A549 (cell line): Measurements from ENCODE around the gene LYST. TPM values are rescaled to one million over a fixed set of nuclear protein-coding genes. Genes with fewer than 3 reads are reported as not detected.
A peak's percentile ranks its signal among the peaks of the same experiment; 100 is the strongest.

Experiments used
- BHLHE40 ChIP-seq: IDR thresholded peaks from 2 replicates; pipeline ENCODE4 v1.6.1; 2012; ENCODE audit warnings: low read depth, low read length, inconsistent platforms
- CBX8 ChIP-seq: fragments of 200-600 bp; sonication (generic); IDR thresholded peaks from 2 replicates; pipeline ENCODE4 v1.6.1; 2016
- CEBPB ChIP-seq, 2 experiments: fragments of >200 bp in 1 of 2; sonication (Bioruptor Twin) in 1 of 2; formaldehyde crosslinking in 1 of 2; IDR thresholded peaks; 2 replicates each; pipeline ENCODE4 v1.6.1; 2012 to 2016
- CHD2 ChIP-seq: fragments of 150-350 bp; IDR thresholded peaks from 2 replicates; pipeline ENCODE4 v1.6.1; 2014; ENCODE audit warnings: low read length; ENCODE audit not compliant: partially characterized antibody
- CHD4 ChIP-seq: fragments of 200-600 bp; sonication (generic); IDR thresholded peaks from 2 replicates; pipeline ENCODE4 v1.6.1; 2016; ENCODE audit warnings: antibody characterized with exemption, mild to moderate bottlenecking, borderline replicate concordance
- EHF ChIP-seq: fragments of 250-450 bp; sonication (Bioruptor Pico); IDR thresholded peaks from 2 replicates; pipeline ENCODE4 v1.5.0; 2020; ENCODE audit warnings: mild to moderate bottlenecking
- ESRRA ChIP-seq: fragments of 150-350 bp; IDR thresholded peaks from 2 replicates; pipeline ENCODE4 v1.6.1; 2014; ENCODE audit warnings: mild to moderate bottlenecking, low read length, borderline replicate concordance
- FOSB ChIP-seq: fragments of 250-450 bp; sonication (Bioruptor Pico); IDR thresholded peaks from 2 replicates; pipeline ENCODE4 v1.5.0; 2020; ENCODE audit warnings: mild to moderate bottlenecking, moderate library complexity
- FOXS1 ChIP-seq: fragments of 250-450 bp; sonication (Bioruptor Pico); IDR thresholded peaks from 2 replicates; pipeline ENCODE4 v1.5.0; 2020; ENCODE audit warnings: mild to moderate bottlenecking, moderate library complexity
- HDAC2 ChIP-seq: fragments of 200-600 bp; sonication (generic); IDR thresholded peaks from 2 replicates; pipeline ENCODE4 v1.6.1; 2016
- HEYL ChIP-seq: fragments of 250-450 bp; sonication (Bioruptor Pico); IDR thresholded peaks from 2 replicates; pipeline ENCODE4 v1.8.0; 2021; ENCODE audit warnings: mild to moderate bottlenecking, moderate library complexity
- HOXA7 ChIP-seq: fragments of 250-450 bp; sonication (Bioruptor Pico); IDR thresholded peaks from 2 replicates; pipeline ENCODE4 v1.5.0; 2020; ENCODE audit warnings: mild to moderate bottlenecking, moderate library complexity
- HOXB5 ChIP-seq: fragments of 250-450 bp; sonication (Bioruptor Pico); IDR thresholded peaks from 2 replicates; pipeline ENCODE4 v1.5.0; 2020; ENCODE audit warnings: mild to moderate bottlenecking, moderate library complexity
- KDM5A ChIP-seq: fragments of 200-600 bp; sonication (generic); IDR thresholded peaks from 2 replicates; pipeline ENCODE4 v1.6.1; 2016; ENCODE audit warnings: antibody characterized with exemption, mild to moderate bottlenecking
- MAFK ChIP-seq: fragments of 450-650 bp; IDR thresholded peaks from 2 replicates; pipeline ENCODE4 v1.6.1; 2014; ENCODE audit not compliant: partially characterized antibody
- MAZ ChIP-seq: fragments of 150-350 bp; IDR thresholded peaks from 2 replicates; pipeline ENCODE4 v1.6.1; 2014; ENCODE audit warnings: antibody characterized with exemption, low read depth, low read length, borderline replicate concordance
- MYC ChIP-seq: IDR thresholded peaks from 2 replicates; pipeline ENCODE4 v1.6.1; 2012; ENCODE audit warnings: mild to moderate bottlenecking, inconsistent platforms, low read length, improper control_type of control experiment, borderline replicate concordance
- NPAS2 ChIP-seq: fragments of 250-450 bp; sonication (Bioruptor Pico); IDR thresholded peaks from 2 replicates; pipeline ENCODE4 v1.8.0; 2022; ENCODE audit warnings: mild to moderate bottlenecking, moderate library complexity, borderline replicate concordance
- POLR2A ChIP-seq: IDR thresholded peaks from 2 replicates; pipeline ENCODE4 v1.6.1; 2012; ENCODE audit warnings: mild to moderate bottlenecking, low read length
- RAD21 ChIP-seq, 2 experiments: fragments of >200 bp in 1 of 2; sonication (Bioruptor Twin) in 1 of 2; formaldehyde crosslinking in 1 of 2; IDR thresholded peaks in 1 of 2; conservative IDR thresholded peaks in 1 of 2; 2 replicates in 1 of 2; 3 replicates in 1 of 2; pipeline ENCODE4 v1.6.1; 2012 to 2018; ENCODE audit warnings: inconsistent platforms in 1 of 2
- RARB ChIP-seq: fragments of 250-450 bp; sonication (Bioruptor Pico); IDR thresholded peaks from 2 replicates; pipeline ENCODE4 v1.8.0; 2021; ENCODE audit warnings: mild to moderate bottlenecking, moderate library complexity
- RCOR1 ChIP-seq: fragments of 150-350 bp; IDR thresholded peaks from 2 replicates; pipeline ENCODE4 v1.6.1; 2014; ENCODE audit warnings: antibody characterized with exemption, low read length, low read depth
- RFX5 ChIP-seq: fragments of 450-650 bp; IDR thresholded peaks from 2 replicates; pipeline ENCODE4 v1.7.1; 2014; ENCODE audit warnings: antibody characterized with exemption, mild to moderate bottlenecking, moderate library complexity
- RNF2 ChIP-seq: fragments of 200-600 bp; sonication (generic); IDR thresholded peaks from 2 replicates; pipeline ENCODE4 v1.6.1; 2016; ENCODE audit warnings: low read depth, mild to moderate bottlenecking, antibody characterized with exemption, moderate library complexity, borderline replicate concordance
- SMC3 ChIP-seq: fragments of >200 bp; sonication (Bioruptor Twin); formaldehyde crosslinking; IDR thresholded peaks from 3 replicates; pipeline ENCODE4 v1.6.1; 2018; ENCODE audit warnings: inconsistent platforms
- TP53 ChIP-seq: fragments of 250-450 bp; sonication (Bioruptor Pico); IDR thresholded peaks from 2 replicates; pipeline ENCODE4 v1.5.0; 2021; ENCODE audit warnings: mild to moderate bottlenecking, moderate library complexity
- ZFP36 ChIP-seq: fragments of 450-650 bp; IDR thresholded peaks from 2 replicates; pipeline ENCODE4 v1.6.1; 2014; ENCODE audit warnings: borderline replicate concordance; ENCODE audit not compliant: partially characterized antibody
- ZSCAN20 ChIP-seq: fragments of 250-450 bp; sonication (Bioruptor Pico); IDR thresholded peaks from 2 replicates; pipeline ENCODE4 v1.8.0; 2022; ENCODE audit warnings: mild to moderate bottlenecking, moderate library complexity
- polyA plus RNA-seq, 4 experiments: library from polyadenylated mRNA; depleted of rRNA in 3 of 4; stranded (reverse); fragments of >200 nt; fragmentation: RNase III in 1 of 4; extraction: RNeasy Plus Mini Kit Qiagen cat#74134 plus additional on column Dnase treatment in 1 of 4; gene quantifications; 2 replicates in 3 of 4; 3 replicates in 1 of 4; pipeline ENCODE4 v1.2.3, GENCODE V29; 2011 to 2017
- TF ChIP-seq, protein P1 (sequence below): IDR thresholded peaks from 2 replicates; pipeline ENCODE4 v1.6.1; 2012
- TF ChIP-seq, protein P2 (sequence below): IDR thresholded peaks from 2 replicates; pipeline ENCODE4 v1.6.1; 2012
- TF ChIP-seq, protein P3 (sequence below): IDR thresholded peaks from 2 replicates; pipeline ENCODE4 v1.6.1; 2012; ENCODE audit warnings: low read depth, borderline replicate concordance
- TF ChIP-seq, protein P4 (sequence below): fragments of >200 bp; sonication (Bioruptor Twin); formaldehyde crosslinking; IDR thresholded peaks from 2 replicates; pipeline ENCODE4 v1.6.1; 2016
- TF ChIP-seq, protein P5 (sequence below): fragments of 450-650 bp; IDR thresholded peaks from 2 replicates; pipeline ENCODE4 v1.6.1; 2014; ENCODE audit warnings: antibody characterized with exemption
- TF ChIP-seq, protein P6 (sequence below): fragments of 250-450 bp; sonication (Bioruptor Pico); IDR thresholded peaks from 2 replicates; pipeline ENCODE4 v1.5.0; 2021; ENCODE audit warnings: mild to moderate bottlenecking, moderate library complexity, borderline replicate concordance
- TF ChIP-seq, protein P7 (sequence below): fragments of >200 bp; sonication (Bioruptor Twin); formaldehyde crosslinking; IDR thresholded peaks from 3 replicates; pipeline ENCODE4 v1.6.1; 2016
- TF ChIP-seq, protein P8 (sequence below): fragments of >200 bp; sonication (Bioruptor Twin); formaldehyde crosslinking; IDR thresholded peaks from 3 replicates; pipeline ENCODE4 v1.5.1; 2016

Gene LYST
- polyA plus RNA-seq, 2 of the 4 experiments (the other 2 are of a cell fraction), result 2.5 to 9.4 TPM

DNA sequence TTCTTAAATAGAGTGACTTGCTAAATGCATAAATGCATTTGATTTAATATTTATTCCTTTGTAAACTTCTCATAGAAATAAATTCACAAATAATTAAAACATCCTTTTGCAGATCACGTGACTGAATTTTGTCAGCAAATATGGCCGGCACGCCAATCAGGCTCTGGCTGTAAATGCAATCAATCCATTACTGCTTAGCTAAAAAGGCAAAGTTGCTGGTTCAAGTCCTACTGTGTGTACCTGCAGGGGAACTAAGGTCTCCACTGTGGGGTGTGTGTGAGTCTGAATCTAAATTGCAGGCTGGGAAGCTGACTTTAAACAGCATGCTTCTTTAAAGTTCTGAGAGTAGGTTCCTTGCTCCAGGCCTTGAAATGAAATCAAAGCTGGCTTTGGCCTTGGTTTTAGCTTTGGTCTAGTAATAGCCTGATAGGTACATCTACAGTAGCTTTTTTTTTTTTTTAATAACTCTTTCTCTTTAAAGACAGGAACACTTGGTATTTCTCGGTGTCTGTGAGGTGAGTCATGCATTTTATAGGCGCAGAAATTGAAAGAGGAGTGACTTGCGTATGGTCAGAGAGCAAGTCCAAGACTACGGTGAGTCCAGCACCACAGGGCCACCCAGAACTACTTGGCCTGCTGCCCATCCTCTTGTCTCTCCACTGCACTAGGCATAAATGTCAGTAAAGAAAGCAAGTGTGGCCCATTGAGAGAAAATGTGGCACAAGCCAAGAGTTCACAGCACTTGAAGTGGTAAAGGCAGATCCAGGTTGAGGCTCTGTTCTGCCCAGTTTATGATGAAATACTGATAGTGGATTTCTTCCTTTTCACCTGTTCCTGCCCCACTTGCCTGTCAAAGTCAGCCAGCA is 36.2 kb upstream of the LYST start (continued):
- TF ChIP-seq BHLHE40, result no peak
- no peak for TF ChIP-seq RCOR1
- TF ChIP-seq CHD4, result no peak
- no peak for TF ChIP-seq FOSB
- TF ChIP-seq KDM5A, result no peak
- no peak for TF ChIP-seq HOXA7 (CRISPR knock-in tag)
- no peak for TF ChIP-seq ESRRA
- TF ChIP-seq, protein P1, sequence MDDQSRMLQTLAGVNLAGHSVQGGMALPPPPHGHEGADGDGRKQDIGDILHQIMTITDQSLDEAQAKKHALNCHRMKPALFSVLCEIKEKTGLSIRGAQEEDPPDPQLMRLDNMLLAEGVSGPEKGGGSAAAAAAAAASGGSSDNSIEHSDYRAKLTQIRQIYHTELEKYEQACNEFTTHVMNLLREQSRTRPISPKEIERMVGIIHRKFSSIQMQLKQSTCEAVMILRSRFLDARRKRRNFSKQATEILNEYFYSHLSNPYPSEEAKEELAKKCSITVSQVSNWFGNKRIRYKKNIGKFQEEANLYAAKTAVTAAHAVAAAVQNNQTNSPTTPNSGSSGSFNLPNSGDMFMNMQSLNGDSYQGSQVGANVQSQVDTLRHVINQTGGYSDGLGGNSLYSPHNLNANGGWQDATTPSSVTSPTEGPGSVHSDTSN, result no peak
- TF ChIP-seq POLR2A, result no peak
- no peak for TF ChIP-seq SMC3
- TF ChIP-seq TP53 (CRISPR knock-in tag), result no peak
- TF ChIP-seq MYC, result no peak
- TF ChIP-seq CEBPB (IDR thresholded peaks at IDR 0.05), result no peak; a peak in 1 of 4 replicates
- no peak for TF ChIP-seq HEYL (CRISPR knock-in tag)
- TF ChIP-seq, protein P2, sequence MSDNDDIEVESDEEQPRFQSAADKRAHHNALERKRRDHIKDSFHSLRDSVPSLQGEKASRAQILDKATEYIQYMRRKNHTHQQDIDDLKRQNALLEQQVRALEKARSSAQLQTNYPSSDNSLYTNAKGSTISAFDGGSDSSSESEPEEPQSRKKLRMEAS, result peak; percentile 41; the same call in 1 of the 2 replicates
- TF ChIP-seq, protein P3, sequence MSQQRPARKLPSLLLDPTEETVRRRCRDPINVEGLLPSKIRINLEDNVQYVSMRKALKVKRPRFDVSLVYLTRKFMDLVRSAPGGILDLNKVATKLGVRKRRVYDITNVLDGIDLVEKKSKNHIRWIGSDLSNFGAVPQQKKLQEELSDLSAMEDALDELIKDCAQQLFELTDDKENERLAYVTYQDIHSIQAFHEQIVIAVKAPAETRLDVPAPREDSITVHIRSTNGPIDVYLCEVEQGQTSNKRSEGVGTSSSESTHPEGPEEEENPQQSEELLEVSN, result no peak
- TF ChIP-seq EHF (CRISPR knock-in tag), result no peak
- TF ChIP-seq RAD21 (conservative IDR thresholded peaks at IDR 0.05 in 1 of 2, IDR thresholded peaks at IDR 0.05 in 1 of 2), result no peak; a peak in 1 of 5 replicates
- no peak for TF ChIP-seq MAFK
- no peak for TF ChIP-seq HOXB5
- no peak for TF ChIP-seq CHD2
- TF ChIP-seq RARB (CRISPR knock-in tag), result no peak
- TF ChIP-seq ZFP36, result no peak
- TF ChIP-seq, protein P4, sequence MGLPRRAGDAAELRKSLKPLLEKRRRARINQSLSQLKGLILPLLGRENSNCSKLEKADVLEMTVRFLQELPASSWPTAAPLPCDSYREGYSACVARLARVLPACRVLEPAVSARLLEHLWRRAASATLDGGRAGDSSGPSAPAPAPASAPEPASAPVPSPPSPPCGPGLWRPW, result no peak
- no peak for TF ChIP-seq RFX5
- TF ChIP-seq NPAS2, result no peak
- TF ChIP-seq CBX8, result no peak
- TF ChIP-seq, protein P5, sequence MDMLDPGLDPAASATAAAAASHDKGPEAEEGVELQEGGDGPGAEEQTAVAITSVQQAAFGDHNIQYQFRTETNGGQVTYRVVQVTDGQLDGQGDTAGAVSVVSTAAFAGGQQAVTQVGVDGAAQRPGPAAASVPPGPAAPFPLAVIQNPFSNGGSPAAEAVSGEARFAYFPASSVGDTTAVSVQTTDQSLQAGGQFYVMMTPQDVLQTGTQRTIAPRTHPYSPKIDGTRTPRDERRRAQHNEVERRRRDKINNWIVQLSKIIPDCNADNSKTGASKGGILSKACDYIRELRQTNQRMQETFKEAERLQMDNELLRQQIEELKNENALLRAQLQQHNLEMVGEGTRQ, result peak; percentile 30; the same call in 1 of the 2 replicates
- TF ChIP-seq HDAC2, result no peak
- no peak for TF ChIP-seq FOXS1
- no peak for TF ChIP-seq RNF2
- TF ChIP-seq, protein P6, sequence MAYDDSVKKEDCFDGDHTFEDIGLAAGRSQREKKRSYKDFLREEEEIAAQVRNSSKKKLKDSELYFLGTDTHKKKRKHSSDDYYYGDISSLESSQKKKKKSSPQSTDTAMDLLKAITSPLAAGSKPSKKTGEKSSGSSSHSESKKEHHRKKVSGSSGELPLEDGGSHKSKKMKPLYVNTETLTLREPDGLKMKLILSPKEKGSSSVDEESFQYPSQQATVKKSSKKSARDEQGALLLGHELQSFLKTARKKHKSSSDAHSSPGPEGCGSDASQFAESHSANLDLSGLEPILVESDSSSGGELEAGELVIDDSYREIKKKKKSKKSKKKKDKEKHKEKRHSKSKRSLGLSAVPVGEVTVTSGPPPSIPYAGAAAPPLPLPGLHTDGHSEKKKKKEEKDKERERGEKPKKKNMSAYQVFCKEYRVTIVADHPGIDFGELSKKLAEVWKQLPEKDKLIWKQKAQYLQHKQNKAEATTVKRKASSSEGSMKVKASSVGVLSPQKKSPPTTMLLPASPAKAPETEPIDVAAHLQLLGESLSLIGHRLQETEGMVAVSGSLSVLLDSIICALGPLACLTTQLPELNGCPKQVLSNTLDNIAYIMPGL (CRISPR knock-in tag), result no peak
- TF ChIP-seq ZSCAN20 (CRISPR knock-in tag), result no peak
- TF ChIP-seq MAZ, result no peak
- TF ChIP-seq, protein P7, sequence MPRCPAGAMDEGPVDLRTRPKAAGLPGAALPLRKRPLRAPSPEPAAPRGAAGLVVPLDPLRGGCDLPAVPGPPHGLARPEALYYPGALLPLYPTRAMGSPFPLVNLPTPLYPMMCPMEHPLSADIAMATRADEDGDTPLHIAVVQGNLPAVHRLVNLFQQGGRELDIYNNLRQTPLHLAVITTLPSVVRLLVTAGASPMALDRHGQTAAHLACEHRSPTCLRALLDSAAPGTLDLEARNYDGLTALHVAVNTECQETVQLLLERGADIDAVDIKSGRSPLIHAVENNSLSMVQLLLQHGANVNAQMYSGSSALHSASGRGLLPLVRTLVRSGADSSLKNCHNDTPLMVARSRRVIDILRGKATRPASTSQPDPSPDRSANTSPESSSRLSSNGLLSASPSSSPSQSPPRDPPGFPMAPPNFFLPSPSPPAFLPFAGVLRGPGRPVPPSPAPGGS, result no peak; the same call in 2 of the 3 replicates
- TF ChIP-seq, protein P8, sequence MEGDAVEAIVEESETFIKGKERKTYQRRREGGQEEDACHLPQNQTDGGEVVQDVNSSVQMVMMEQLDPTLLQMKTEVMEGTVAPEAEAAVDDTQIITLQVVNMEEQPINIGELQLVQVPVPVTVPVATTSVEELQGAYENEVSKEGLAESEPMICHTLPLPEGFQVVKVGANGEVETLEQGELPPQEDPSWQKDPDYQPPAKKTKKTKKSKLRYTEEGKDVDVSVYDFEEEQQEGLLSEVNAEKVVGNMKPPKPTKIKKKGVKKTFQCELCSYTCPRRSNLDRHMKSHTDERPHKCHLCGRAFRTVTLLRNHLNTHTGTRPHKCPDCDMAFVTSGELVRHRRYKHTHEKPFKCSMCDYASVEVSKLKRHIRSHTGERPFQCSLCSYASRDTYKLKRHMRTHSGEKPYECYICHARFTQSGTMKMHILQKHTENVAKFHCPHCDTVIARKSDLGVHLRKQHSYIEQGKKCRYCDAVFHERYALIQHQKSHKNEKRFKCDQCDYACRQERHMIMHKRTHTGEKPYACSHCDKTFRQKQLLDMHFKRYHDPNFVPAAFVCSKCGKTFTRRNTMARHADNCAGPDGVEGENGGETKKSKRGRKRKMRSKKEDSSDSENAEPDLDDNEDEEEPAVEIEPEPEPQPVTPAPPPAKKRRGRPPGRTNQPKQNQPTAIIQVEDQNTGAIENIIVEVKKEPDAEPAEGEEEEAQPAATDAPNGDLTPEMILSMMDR, result no peak
